Liver (tissue), 9 donors: ENCODE results near the gene PLSCR3. TPM values are rescaled to one million over a fixed set of nuclear protein-coding genes. Genes with fewer than 3 reads are reported as not detected.

Experiments
- DNase-seq: peaks from one replicate; pipeline ENCODE4 v3.0.0-alpha.2; 2017; ENCODE audit warnings: low spot score
- H3K27ac ChIP-seq, 2 donors: one replicate each; pipeline ENCODE4 v1.7.0; 2013; ENCODE audit warnings: inconsistent platforms in 2 of 2, low read length in 2 of 2, control low read depth in 1 of 2, low read depth in 1 of 2, mild to moderate bottlenecking in 1 of 2
- H3K27me3 ChIP-seq, 4 donors: one replicate each; pipeline versions ENCODE4 v1.6.1 to v1.7.0; 2013; ENCODE audit warnings: low read length in 3 of 4, inconsistent platforms in 1 of 4, mild to moderate bottlenecking in 1 of 4, moderate library complexity in 1 of 4; ENCODE audit not compliant: control insufficient read depth in 4 of 4, insufficient read depth in 4 of 4
- H3K36me3 ChIP-seq, 4 donors: one replicate each; pipeline versions ENCODE4 v1.6.1 to v1.7.0; 2013; ENCODE audit warnings: low read length in 3 of 4, mild to moderate bottlenecking in 3 of 4, low read depth in 1 of 4, moderate library complexity in 1 of 4; ENCODE audit not compliant: control insufficient read depth in 4 of 4, insufficient read depth in 3 of 4
- H3K4me1 ChIP-seq, 4 donors: one replicate each; pipeline versions ENCODE4 v1.6.1 to v1.7.0; 2013; ENCODE audit warnings: low read length in 3 of 4, mild to moderate bottlenecking in 3 of 4, moderate library complexity in 1 of 4; ENCODE audit not compliant: control insufficient read depth in 4 of 4, insufficient read depth in 4 of 4
- H3K4me3 ChIP-seq, 3 donors: one replicate each; pipeline versions ENCODE4 v1.6.1 to v1.7.0; 2013; ENCODE audit warnings: low read length in 3 of 3, control low read depth in 1 of 3, low read depth in 1 of 3, mild to moderate bottlenecking in 1 of 3
- H3K9ac ChIP-seq, 2 donors: one replicate each; pipeline ENCODE4 v1.7.0; 2013; ENCODE audit warnings: low read length in 2 of 2, mild to moderate bottlenecking in 2 of 2, moderate library complexity in 2 of 2, control low read depth in 1 of 2, low read depth in 1 of 2
- H3K9me3 ChIP-seq, 4 donors: one replicate each; pipeline versions ENCODE4 v1.6.1 to v1.7.0; 2013; ENCODE audit warnings: low read length in 3 of 4; ENCODE audit not compliant: control insufficient read depth in 4 of 4
- ATF3 ChIP-seq: IDR thresholded peaks from 2 replicates; pipeline ENCODE4 v1.6.1; 2016; ENCODE audit warnings: antibody characterized with exemption
- CTCF ChIP-seq: fragments of 150-350 bp; IDR thresholded peaks from 2 replicates; pipeline ENCODE4 v1.5.1; 2017; ENCODE audit warnings: improper control_type of control experiment, low read depth, low read length; ENCODE audit not compliant: missing input control
- EGR1 ChIP-seq, 2 donors: IDR thresholded peaks; 2 replicates each; pipeline ENCODE4 v1.6.1; 2016 to 2018; ENCODE audit warnings: antibody characterized with exemption in 2 of 2, low read depth in 2 of 2
- FOXA1 ChIP-seq: IDR thresholded peaks from 2 replicates; pipeline ENCODE4 v1.6.1; 2016; ENCODE audit warnings: antibody characterized with exemption
- FOXA2 ChIP-seq: IDR thresholded peaks from 2 replicates; pipeline ENCODE4 v1.6.1; 2016; ENCODE audit warnings: antibody characterized with exemption
- GABPA ChIP-seq, 2 donors: IDR thresholded peaks in 1 of 2; conservative IDR thresholded peaks in 1 of 2; 2 replicates each; pipeline ENCODE4 v1.6.1; 2016; ENCODE audit warnings: antibody characterized with exemption in 2 of 2, mild to moderate bottlenecking in 1 of 2, moderate library complexity in 1 of 2
- HNF4A ChIP-seq, 2 donors: conservative IDR thresholded peaks; 2 replicates each; pipeline ENCODE4 v1.6.1; 2016; ENCODE audit warnings: antibody characterized with exemption in 2 of 2, mild to moderate bottlenecking in 2 of 2
- HNF4G ChIP-seq: IDR thresholded peaks from 2 replicates; pipeline ENCODE4 v1.6.1; 2016; ENCODE audit warnings: antibody characterized with exemption
- JUND ChIP-seq, 2 donors: IDR thresholded peaks; 2 replicates each; pipeline ENCODE4 v1.6.1; 2016; ENCODE audit warnings: antibody characterized with exemption in 2 of 2
- MAX ChIP-seq: IDR thresholded peaks from 2 replicates; pipeline ENCODE4 v1.6.1; 2016; ENCODE audit warnings: antibody characterized with exemption
- NR2F2 ChIP-seq: IDR thresholded peaks from 2 replicates; pipeline ENCODE4 v1.6.1; 2016; ENCODE audit warnings: antibody characterized with exemption
- RAD21 ChIP-seq, 2 donors: IDR thresholded peaks; 2 replicates each; pipeline ENCODE4 v1.6.1; 2016; ENCODE audit warnings: antibody characterized with exemption in 2 of 2, mild to moderate bottlenecking in 2 of 2
- REST ChIP-seq: IDR thresholded peaks from 2 replicates; pipeline ENCODE4 v1.6.1; 2016; ENCODE audit warnings: antibody characterized with exemption, mild to moderate bottlenecking
- RXRA ChIP-seq, 2 donors: IDR thresholded peaks; 2 replicates each; pipeline ENCODE4 v1.6.1; 2017 to 2018; ENCODE audit warnings: antibody characterized with exemption in 2 of 2, mild to moderate bottlenecking in 1 of 2
- SP1 ChIP-seq: IDR thresholded peaks from 2 replicates; pipeline ENCODE4 v1.6.1; 2018; ENCODE audit warnings: antibody characterized with exemption, mild to moderate bottlenecking
- TAF1 ChIP-seq: conservative IDR thresholded peaks from 2 replicates; pipeline ENCODE4 v1.6.1; 2016; ENCODE audit warnings: antibody characterized with exemption, mild to moderate bottlenecking
- YY1 ChIP-seq: IDR thresholded peaks from 2 replicates; pipeline ENCODE4 v1.6.1; 2016; ENCODE audit warnings: antibody characterized with exemption, mild to moderate bottlenecking
- WGBS: extraction: QIAGEN DNeasy Blood & Tissue Kit; methylation state at CpG from one replicate; pipeline ENCODE4 v1.1.7; 2013; 5-methylcytosine and 5-hydroxymethylcytosine counted together
- polyA plus RNA-seq, 2 donors: library from polyadenylated mRNA; stranded (reverse) in 1 of 2; unstranded in 1 of 2; fragments of 200-250 nt in 1 of 2; fragments of >200 nt in 1 of 2; fragmentation: Nextera tagmentation in 1 of 2; extraction: Ambion mirVana in 1 of 2; gene quantifications; one replicate each; pipeline versions ENCODE4 v1.2.1 to v1.2.3, GENCODE V29; 2013 to 2015
- total RNA-seq, 2 donors: library from RNA; depleted of rRNA; stranded (reverse); fragments of >200 nt; gene quantifications; one replicate each; pipeline ENCODE4 v1.2.3, GENCODE V29; 2014
- donor health status: healthy.
- donor health status: healthy.
- donor health status: healthy.
- donor health status: healthy.
- donor health status: healthy.

Gene PLSCR3
- total and polyA plus RNA-seq, 4 donors, result 2.8 to 10.9 (median 4.1) TPM

- Histone ChIP-seq H3K36me3 (no peaks in the 10 kb centered on the region), H3K9ac (no peak overlapping the region), H3K27me3 (no peaks in the 10 kb centered on the region), H3K27ac (no peak overlapping the region), H3K4me1 (no peaks in the 10 kb centered on the region), H3K4me3 (no peak overlapping the region), H3K9me3 (no peaks in the 10 kb centered on the region)
- DNase-seq, result no peak
- no peak for TF ChIP-seq HNF4G
- TF ChIP-seq YY1, result no peak
- TF ChIP-seq FOXA2, result no peak
- no peak for TF ChIP-seq EGR1 (IDR thresholded peaks at IDR 0.05; ENCODE audit: low read depth in 2 of 2)
- TF ChIP-seq HNF4A (conservative IDR thresholded peaks at IDR 0.05), result no peak
- no peak for TF ChIP-seq FOXA1
- TF ChIP-seq RXRA (IDR thresholded peaks at IDR 0.05), result no peak
- no peak for TF ChIP-seq SP1
- TF ChIP-seq JUND (IDR thresholded peaks at IDR 0.05), result no peak
- TF ChIP-seq REST, result no peak
- no peak for TF ChIP-seq MAX
- TF ChIP-seq RAD21 (IDR thresholded peaks at IDR 0.05), result no peak
- TF ChIP-seq GABPA (IDR thresholded peaks at IDR 0.05 in 1 of 2, conservative IDR thresholded peaks at IDR 0.05 in 1 of 2), result no peak
- no peak for TF ChIP-seq NR2F2
- TF ChIP-seq CTCF, result no peak
- 89% methylated on average over 6 of the region's 6 CpGs for WGBS
These were observed 19.1 kb upstream of the PLSCR3 start for GRCh38 chr17:7413346-7413985.

GRCh38 chr17:7411427-7411750 is 17.1 kb upstream of the PLSCR3 start:
- H3K9ac ChIP-seq, result no peak overlapping the region
- DNase-seq, result no peak
- TF ChIP-seq EGR1 (IDR thresholded peaks at IDR 0.05; ENCODE audit: low read depth in 2 of 2), result no peak
- TF ChIP-seq JUND (IDR thresholded peaks at IDR 0.05), result no peak
- no peak for TF ChIP-seq MAX
- TF ChIP-seq RAD21 (IDR thresholded peaks at IDR 0.05), result no peak
- TF ChIP-seq YY1, result no peak
- TF ChIP-seq HNF4G, result no peak
- no peak for TF ChIP-seq RXRA (IDR thresholded peaks at IDR 0.05)
- no peak for TF ChIP-seq TAF1
- TF ChIP-seq ATF3, result no peak
- no peak for TF ChIP-seq FOXA2
- no peak for TF ChIP-seq SP1
- no peaks in the 10 kb centered on the region for H3K36me3 ChIP-seq
- no peak overlapping the region for H3K4me3 ChIP-seq
- H3K4me1 ChIP-seq, result no peaks in the 10 kb centered on the region
- no peaks in the 10 kb centered on the region for H3K27me3 ChIP-seq
- no peak overlapping the region for H3K27ac ChIP-seq
- 94% methylated on average over 8 of the region's 8 CpGs for WGBS
- H3K9me3 ChIP-seq, result no peaks in the 10 kb centered on the region
